Psoas muscle (tissue), 8 donors: ENCODE data around the gene PPP2R3B. TPM values are rescaled to one million over a fixed set of nuclear protein-coding genes. Genes with fewer than 3 reads are reported as not detected.
"Not testable (repeated sequence)": the region's sequence is repeated elsewhere in the genome, so short reads cannot be mapped to it uniquely, and the experiment has no call there.

Source experiments
- ATAC-seq, 4 donors: fragments of 200-7000 bp; cut with Tn5 transposase; one replicate each; pipeline ENCODE4 v1.9.1; 2020; ENCODE audit warnings: moderate library complexity in 3 of 4, mild to moderate bottlenecking in 2 of 4
- DNase-seq, 2 donors: peaks; one replicate each; pipeline ENCODE4 v3.0.0-alpha.2; 2020
- H3K27ac ChIP-seq: fragments of 200-600 bp; one replicate; pipeline ENCODE4 v1.8.0; 2022
- H3K27me3 ChIP-seq, 3 donors: fragments of 200-600 bp in 1 of 3; one replicate each; pipeline versions ENCODE4 v1.6.1 to v1.8.0; 2013 to 2022; ENCODE audit warnings: low read length in 2 of 3, mild to moderate bottlenecking in 2 of 3, moderate library complexity in 1 of 3; ENCODE audit not compliant: insufficient read depth in 3 of 3
- H3K36me3 ChIP-seq, 2 donors: fragments of 200-600 bp in 1 of 2; one replicate each; pipeline versions ENCODE4 v1.6.1 to v1.8.0; 2013 to 2022; ENCODE audit warnings: low read depth in 1 of 2, mild to moderate bottlenecking in 1 of 2, moderate library complexity in 1 of 2; ENCODE audit not compliant: insufficient read depth in 1 of 2
- H3K4me1 ChIP-seq: fragments of 200-600 bp; one replicate; pipeline ENCODE4 v1.8.0; 2022
- H3K4me3 ChIP-seq: fragments of 200-600 bp; one replicate; pipeline ENCODE4 v1.8.0; 2022; ENCODE audit warnings: mild to moderate bottlenecking
- H3K9me3 ChIP-seq: fragments of 200-600 bp; one replicate; pipeline ENCODE4 v1.8.0; 2022
- WGBS, 3 donors: extraction: QIAGEN DNeasy Blood & Tissue Kit; methylation state at CpG; one replicate each; pipeline versions ENCODE4 v1.1.6 to v1.1.7; 2013; 5-methylcytosine and 5-hydroxymethylcytosine counted together
- intact Hi-C, 2 donors: fragments of 100-400 bp; cut with DNase I; formaldehyde crosslinking; loops; one replicate each; pipeline versions ENCODE4 v1.11.0 to v1.14.2; 2022
- polyA plus RNA-seq, 3 donors: library from polyadenylated mRNA; stranded (reverse); fragments of 200-250 nt; gene quantifications; one replicate each; pipeline ENCODE4 v1.2.3, GENCODE V29; 2013
- total RNA-seq, 4 donors: library from RNA; stranded (reverse); fragmentation: NEBNext Ultra II Directional in 2 of 4; extraction: Animal tissue kit (Norgen Biotek cat#: 25700) in 2 of 4; gene quantifications; one replicate each; pipeline versions ENCODE4 v1.2.1 to v1.2.4, GENCODE V29; 2021 to 2023
- TF ChIP-seq, protein P1 (sequence below): fragments of 200-600 bp; IDR thresholded peaks from one replicate; pipeline ENCODE4 v1.8.0; 2022; ENCODE audit warnings: antibody characterized with exemption
- donor health status: healthy with polysubstance abuse.
- donor health status: DM: no; HTN: no; CAD: no; lungs with moderate emphysema.
- donor health status: Bipolar disorder and iron deficiency.
- donor health status: healthy.
- donor health status: DM: yes; HTN: yes; CAD: no.
- donor health status: DM: no; HTN: no; CAD: no.
- donor health status: DM: no; HTN: no; CAD: no.
- donor health status: DM: yes; HTN: yes; CAD: no.

PPP2R3B gene
- total and polyA plus RNA-seq, 7 donors = 32.3 to 156 (median 77.2) TPM

DNA sequence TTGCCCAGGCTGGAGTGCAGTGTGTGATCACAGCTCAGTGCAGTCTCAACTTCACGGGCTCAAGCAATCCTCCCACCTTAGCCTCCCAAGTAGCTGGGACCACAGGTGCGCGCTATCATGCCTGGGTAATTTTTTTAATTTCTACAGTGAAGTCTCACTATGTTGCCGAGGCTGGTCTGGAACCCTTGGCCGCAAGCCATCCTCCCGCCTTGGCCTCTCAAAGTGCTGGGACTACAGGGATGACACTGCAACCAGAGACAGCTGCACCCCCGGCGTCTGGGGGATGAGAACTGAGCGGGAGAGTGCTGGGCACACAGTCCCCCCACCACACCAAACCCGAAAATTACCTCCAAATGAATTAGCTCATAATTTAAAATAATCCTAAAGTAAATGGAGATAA is 35.0 kb downstream of the PPP2R3B start:
- intact Hi-C loops = no loop called here
- ATAC-seq (no peak), DNase-seq (peak; percentile 7 to 29)
- TF ChIP-seq, protein P1, sequence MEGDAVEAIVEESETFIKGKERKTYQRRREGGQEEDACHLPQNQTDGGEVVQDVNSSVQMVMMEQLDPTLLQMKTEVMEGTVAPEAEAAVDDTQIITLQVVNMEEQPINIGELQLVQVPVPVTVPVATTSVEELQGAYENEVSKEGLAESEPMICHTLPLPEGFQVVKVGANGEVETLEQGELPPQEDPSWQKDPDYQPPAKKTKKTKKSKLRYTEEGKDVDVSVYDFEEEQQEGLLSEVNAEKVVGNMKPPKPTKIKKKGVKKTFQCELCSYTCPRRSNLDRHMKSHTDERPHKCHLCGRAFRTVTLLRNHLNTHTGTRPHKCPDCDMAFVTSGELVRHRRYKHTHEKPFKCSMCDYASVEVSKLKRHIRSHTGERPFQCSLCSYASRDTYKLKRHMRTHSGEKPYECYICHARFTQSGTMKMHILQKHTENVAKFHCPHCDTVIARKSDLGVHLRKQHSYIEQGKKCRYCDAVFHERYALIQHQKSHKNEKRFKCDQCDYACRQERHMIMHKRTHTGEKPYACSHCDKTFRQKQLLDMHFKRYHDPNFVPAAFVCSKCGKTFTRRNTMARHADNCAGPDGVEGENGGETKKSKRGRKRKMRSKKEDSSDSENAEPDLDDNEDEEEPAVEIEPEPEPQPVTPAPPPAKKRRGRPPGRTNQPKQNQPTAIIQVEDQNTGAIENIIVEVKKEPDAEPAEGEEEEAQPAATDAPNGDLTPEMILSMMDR = no peak
- WGBS, 3 donors = 86 to 93% (median 90%) methylated on average over 10 of the region's 10 CpGs
- Histone ChIP-seq H3K4me1 (peaks cover 9% of the 10 kb centered on the region), H3K4me3 (no peak overlapping the region), H3K27me3 (no peaks in the 10 kb centered on the region), H3K36me3 (peaks cover 0 to under 1% of the 10 kb centered on the region in 2 donors), H3K27ac (no peak overlapping the region), H3K9me3 (no peaks in the 10 kb centered on the region)

DNA sequence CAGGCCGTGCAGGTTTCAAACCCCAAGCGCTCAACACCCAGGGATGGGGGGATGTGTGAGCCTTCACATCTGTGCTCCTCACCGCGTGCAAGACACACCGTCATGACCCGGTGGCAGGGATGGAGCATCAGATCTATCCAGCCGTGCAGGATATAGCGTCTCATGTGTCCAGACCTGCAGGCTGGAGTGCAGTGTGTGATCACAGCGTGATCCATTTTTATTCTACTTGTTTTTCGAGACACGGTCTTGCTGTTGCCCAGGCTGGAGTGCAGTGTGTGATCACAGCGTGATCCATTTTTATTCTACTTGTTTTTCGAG is 35.4 kb downstream of the PPP2R3B start:
- H3K27ac ChIP-seq = peak overlapping the region; percentile 53

DNA sequence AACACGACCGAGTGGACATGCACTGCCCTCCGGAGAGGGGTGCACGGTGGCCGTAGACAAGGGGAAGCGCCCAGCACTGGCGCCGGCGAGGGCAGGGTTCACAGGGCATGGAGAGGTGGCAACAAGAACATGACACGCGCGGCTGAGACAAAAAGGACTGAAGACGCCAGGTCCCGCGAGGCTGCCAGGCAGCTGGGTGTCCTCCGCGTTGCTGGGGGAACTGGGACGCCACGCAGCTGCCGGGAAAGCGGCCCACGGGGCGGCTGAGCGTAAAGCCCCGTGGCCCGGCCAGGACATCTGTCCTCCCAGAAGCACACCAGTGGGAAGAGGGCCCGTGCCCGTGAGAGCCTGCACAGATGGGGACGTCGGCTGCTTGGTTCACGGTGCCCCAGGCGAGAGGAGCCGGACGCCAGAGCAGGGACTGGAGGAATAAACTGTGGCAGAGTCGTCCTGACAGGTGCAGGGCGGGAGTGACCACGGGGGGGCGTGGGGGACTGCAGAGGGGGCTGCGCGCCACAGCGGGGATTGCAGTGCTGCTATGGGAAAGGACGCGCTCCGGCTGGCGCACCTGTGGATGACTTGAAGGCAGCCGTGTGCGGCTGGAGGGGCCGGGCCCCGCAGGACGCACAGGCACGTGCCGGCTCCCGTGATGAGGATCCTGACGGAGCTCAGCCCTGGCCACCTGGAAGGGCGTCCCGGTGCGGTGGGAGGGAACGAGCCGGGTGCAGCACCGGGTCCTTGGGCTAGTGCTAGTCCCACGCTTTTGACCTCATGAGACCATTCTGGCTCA is 36.0 kb downstream of the PPP2R3B start:
- peak; percentile 56 to 72 (median 60) for ATAC-seq
- Histone ChIP-seq H3K4me3 (peak overlapping the region; percentile 25), H3K9me3 (no peaks in the 10 kb centered on the region), H3K4me1 (peaks cover 9% of the 10 kb centered on the region), H3K27ac (peak overlapping the region; percentile 53), H3K27me3 (no peaks in the 10 kb centered on the region), H3K36me3 (peaks cover 0 to 4% of the 10 kb centered on the region in 2 donors)
- WGBS, 3 donors = 76 to 82% (median 77%) methylated on average over 60 to 61 of the region's 61 CpGs
- intact Hi-C loops = no loop called here
- DNase-seq = peak in 1 of 2 donors; percentile 70
- TF ChIP-seq, protein P1 = no peak

More for the DNA sequence above, 35.4 kb downstream of the PPP2R3B start:
- DNase-seq, H3K4me1 ChIP-seq, H3K9me3 ChIP-seq, H3K4me3 ChIP-seq, H3K36me3 ChIP-seq, H3K27me3 ChIP-seq, intact Hi-C loops: not testable (repeated sequence)
- ATAC-seq = peak in 1 of 4 donors; percentile 9
- WGBS, 3 donors = 69 to 96% (median 87%) methylated on average over 11 of the region's 13 CpGs

DNA sequence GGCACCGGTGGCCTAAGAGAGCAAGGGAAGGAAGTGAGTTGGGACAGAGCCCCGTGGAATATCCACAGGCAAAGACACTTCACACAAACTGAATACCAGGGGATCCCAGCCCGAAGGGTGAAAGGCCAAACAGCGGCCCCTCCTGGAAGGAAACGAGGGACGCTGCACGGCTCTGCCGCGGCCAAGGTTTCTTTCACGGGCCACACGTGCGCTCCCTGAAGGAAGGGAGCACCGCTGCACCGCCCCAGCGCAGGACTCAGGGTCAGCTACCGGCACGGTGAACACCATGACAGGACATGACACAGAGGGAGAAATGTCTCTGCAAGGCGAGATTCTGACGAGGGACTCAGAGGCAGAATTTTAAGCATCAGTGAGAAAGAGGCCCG is 36.6 kb downstream of the PPP2R3B start:
- H3K4me3 ChIP-seq = peak overlapping the region; percentile 25
- H3K9me3 ChIP-seq = no peaks in the 10 kb centered on the region
- TF ChIP-seq, protein P1 = no peak
- DNase-seq (peak in 1 of 2 donors; percentile 56), ATAC-seq (peak; percentile 25 to 54 (median 50))
- intact Hi-C loops = no loop called here
- no peaks in the 10 kb centered on the region for H3K27me3 ChIP-seq
- H3K27ac ChIP-seq = peak overlapping the region; percentile 53
- H3K36me3 ChIP-seq = peaks cover 0 to 8% of the 10 kb centered on the region in 2 donors
- 65 to 76% (median 73%) methylated on average over 20 of the region's 20 CpGs for WGBS, 3 donors
- peaks cover 9% of the 10 kb centered on the region for H3K4me1 ChIP-seq

DNA sequence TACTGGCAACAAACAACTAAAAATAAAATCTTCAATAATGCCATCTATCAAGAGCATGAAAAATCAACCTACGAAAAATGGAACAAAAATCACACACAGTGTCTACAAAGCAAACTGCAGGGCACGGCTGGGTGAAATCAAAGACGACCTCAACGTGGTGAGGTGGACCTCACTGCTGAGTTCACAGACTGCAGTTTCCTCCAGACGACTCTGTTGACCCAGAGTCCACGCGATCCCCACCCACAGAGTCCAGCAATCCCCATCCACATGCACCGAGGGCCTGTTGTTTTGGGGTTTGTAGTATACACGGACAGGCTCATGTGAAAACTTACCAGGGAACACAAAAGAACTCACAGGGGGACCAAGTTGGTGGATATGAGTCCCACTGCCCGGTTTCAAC is 37.0 kb downstream of the PPP2R3B start:
- H3K27me3 ChIP-seq = no peaks in the 10 kb centered on the region
- peak in 1 of 2 donors; percentile 19 for DNase-seq
- H3K9me3 ChIP-seq = no peaks in the 10 kb centered on the region
- H3K27ac ChIP-seq = peak overlapping the region; percentile 53
- TF ChIP-seq, protein P1 = no peak
- H3K36me3 ChIP-seq = peaks cover 0 to 12% of the 10 kb centered on the region in 2 donors
- no peak overlapping the region for H3K4me3 ChIP-seq
- peak in 1 of 4 donors; percentile 36 for ATAC-seq
- 67 to 72% (median 71%) methylated on average over 10 of the region's 10 CpGs for WGBS, 3 donors
- intact Hi-C loops = no loop called here
- H3K4me1 ChIP-seq = peaks cover 9% of the 10 kb centered on the region
